Dermis microvascular lymphatic vessel endothelial cell (primary cell): Measurements from ENCODE around the gene CCER1. TPM values are rescaled to one million over a fixed set of nuclear protein-coding genes. Genes with fewer than 3 reads are reported as not detected.

ENCODE experiments used
- DNase-seq, 2 donors: peaks; one replicate each; pipeline versions ENCODE4 v3.0.0 to v3.0.0-alpha.2; 2010; ENCODE audit warnings: low read depth in 2 of 2
- total RNA-seq: library from RNA; depleted of rRNA; stranded (reverse); fragments of >200 nt; gene quantifications from 2 replicates; pipeline ENCODE4 v1.2.1, GENCODE V29; 2014

Gene CCER1
- total RNA-seq, 1 donor from 2014 or later = not detected

DNA sequence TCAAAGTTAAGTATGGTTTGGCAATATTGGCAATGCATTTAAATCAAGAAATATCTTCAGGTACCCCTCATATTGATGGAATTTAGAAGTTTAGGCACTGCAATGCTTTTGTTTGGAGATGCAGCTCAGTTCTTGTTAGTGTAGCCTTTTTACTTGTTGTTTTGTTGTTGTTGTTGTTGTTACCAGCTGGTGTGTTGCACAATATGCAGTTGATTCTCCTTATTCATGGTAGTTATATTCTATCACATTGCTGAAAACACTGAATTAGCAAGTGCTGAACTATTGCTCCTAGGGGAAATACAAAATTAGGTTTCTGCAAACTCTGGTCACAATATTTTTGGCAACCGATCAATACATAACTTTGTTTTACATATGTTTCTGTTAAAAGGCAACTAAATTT is 34.8 kb downstream of the CCER1 start:
- DNase-seq = no peak

GRCh38 chr12:90917431-90917830 is 37.5 kb downstream of the CCER1 start:
- no peak for DNase-seq

DNA sequence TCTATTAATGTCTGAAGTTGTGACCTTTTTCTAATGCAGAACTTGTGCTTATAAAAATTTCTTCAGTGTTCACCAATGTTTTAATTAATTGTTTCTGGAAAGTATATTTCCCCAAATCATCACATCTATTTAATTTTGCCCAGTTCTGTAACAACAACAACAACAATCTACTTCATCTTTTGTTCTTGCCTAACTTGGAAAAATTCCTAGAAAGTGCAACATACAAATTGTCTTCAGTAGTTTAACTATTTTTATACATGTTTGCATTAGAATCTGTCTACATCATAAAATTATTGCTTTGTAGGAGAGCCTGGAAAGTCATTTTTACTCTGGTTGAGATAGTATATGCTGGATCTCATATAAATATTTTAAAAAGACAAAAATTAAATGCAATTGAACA is 38.5 kb downstream of the CCER1 start:
- DNase-seq = no peak

DNA sequence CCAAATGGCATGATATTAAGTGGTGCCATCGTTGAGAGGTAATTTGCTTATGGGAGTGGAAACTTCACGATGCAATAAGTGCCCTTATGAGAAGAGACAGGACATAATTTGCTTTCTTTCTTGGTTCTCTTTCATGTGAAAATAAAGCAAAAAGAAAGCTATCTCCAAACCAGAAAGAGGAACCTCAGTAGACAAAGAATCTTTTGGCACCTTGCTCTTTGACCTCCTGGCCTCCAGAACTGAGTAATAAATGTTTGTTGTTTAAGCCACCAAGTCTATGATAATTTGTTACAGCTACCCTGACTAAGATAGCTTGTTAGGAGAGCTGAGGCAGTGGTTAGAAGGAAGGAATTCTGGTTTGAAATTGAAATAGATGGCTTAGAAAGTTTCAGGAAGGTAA is 39.6 kb downstream of the CCER1 start:
- DNase-seq = no peak

- DNase-seq = no peak
These were observed 44.0 kb downstream of the CCER1 start for GRCh38 chr12:90910958-90911357.

GRCh38 chr12:90909069-90909770 is 45.8 kb downstream of the CCER1 start:
- peak; percentile 21 to 69 for DNase-seq

DNA sequence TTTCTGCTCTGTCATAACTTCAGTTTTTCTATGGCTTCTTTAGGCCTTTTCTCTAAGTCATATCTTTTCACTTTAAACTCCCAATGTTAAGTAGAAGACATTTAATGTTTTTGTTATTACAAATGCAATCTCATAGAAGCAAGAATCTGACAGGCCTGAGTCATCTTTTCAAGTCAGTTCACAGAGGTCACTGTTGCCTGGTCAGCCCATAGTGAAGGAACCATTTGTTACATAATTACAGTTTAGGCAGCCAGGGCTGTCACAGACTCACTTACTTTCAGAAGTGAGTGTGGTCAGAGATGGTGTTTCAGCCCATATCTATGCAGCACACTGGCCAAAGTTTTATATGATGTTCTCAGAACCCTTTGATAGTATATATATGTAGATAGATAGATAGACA is 46.5 kb downstream of the CCER1 start:
- DNase-seq = peak in 1 of 2 donors; percentile 69

- DNase-seq = peak in 1 of 2 donors; percentile 23
These were observed 49.1 kb downstream of the CCER1 start for GRCh38 chr12:90905691-90906370.

DNA sequence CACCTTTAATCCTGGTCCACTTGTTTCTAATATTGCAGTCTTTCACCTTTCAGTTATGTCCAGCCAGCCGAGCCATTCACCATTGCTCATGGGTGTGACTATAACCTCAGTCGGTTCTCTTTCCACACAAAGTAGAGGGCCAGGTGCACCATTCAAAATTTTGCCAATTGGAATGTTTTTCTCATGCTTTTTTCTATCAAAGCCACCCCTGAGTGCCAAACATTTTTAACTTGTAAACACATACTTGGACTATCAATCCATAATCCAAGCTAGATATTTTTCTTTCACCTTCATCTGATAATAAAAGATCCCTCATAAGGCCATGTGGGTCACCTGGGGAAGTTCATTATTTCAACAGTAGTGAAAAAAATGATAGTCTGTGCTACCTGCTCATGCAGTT is 52.4 kb downstream of the CCER1 start:
- no peak for DNase-seq

Other genes starting within 250 kb of the CCER1 start
- not detected in 2 replicates for gene EPYC, start 49.8 kb upstream of the CCER1 start, total RNA-seq
- gene KERA, start 102.8 kb upstream of the CCER1 start, total RNA-seq = not detected in 2 replicates
- not detected in 2 replicates for gene LUM, start 156.3 kb upstream of the CCER1 start, total RNA-seq
- gene DCN, start 227.6 kb upstream of the CCER1 start, total RNA-seq = not detected in 2 replicates